ENCODE data around the gene CASP8. TPM values are rescaled to one million over a fixed set of nuclear protein-coding genes. Genes with fewer than 3 reads are reported as not detected.
"Not testable (repeated sequence)": the region's sequence is repeated elsewhere in the genome, so short reads cannot be mapped to it uniquely, and the experiment has no call there.

CASP8 gene
- total and polyA plus RNA-seq, 12 donors, result 8.2 to 55.8 (median 19.4) TPM

DNA sequence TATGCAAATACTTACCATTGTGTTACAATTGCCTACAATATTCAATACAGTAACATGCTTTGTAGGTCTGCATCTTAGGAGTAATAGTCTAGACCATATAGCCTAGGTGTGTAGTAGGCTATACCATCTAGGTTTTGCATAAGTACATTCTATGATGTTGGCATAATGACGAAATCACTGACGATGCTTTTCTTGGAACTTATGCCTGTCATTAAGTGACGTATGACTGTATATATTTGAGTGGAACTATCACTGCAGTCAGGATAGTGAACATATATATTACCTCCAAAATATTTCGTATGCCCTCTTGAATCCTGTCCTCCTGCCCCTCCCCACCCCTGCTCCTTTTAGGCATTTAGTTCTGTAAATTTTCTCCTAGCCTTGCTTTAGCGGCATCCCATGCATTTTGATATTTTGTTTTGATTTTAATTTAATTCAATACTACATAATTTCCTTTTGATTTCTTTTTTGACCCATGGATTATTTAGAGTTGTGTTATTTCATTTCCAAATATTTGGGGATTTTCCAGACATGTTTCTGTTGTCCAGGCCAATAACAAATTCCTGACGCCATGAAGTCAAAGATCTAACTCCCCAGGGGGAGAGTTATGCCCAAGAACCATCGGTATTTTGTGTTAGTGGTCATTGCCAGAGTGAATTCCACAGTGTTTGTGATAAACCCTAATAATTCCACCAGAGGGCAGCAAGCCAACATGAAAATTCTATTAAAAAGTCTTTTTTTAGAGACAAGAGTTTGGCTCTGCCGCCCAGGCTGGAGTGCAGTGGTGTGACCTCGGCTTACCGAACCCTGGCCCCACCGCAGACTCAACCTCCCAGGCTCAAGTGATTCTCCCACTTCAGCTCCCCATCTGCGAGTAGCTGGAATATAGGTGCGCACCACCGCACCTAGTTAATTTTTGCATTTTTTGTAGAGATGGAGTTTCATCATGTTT lies 24.2 kb upstream of the CASP8 start:
- peak overlapping the region in 1 of 4 donors; percentile 8 for H3K4me3 ChIP-seq
- no peaks in the 10 kb centered on the region for H3K27me3 ChIP-seq
- 20 to 25% (median 24%) methylated on average over 14 of the region's 14 CpGs for WGBS, 4 donors
- H3K4me1 ChIP-seq (replicated peaks in 1 of 2), result peaks cover 8 to 33% of the 10 kb centered on the region in 2 donors
- peak; percentile 59 to 81 (median 71) for DNase-seq
- no peaks in the 10 kb centered on the region for H3K36me3 ChIP-seq (replicated peaks in 1 of 2)
- TF ChIP-seq POLR2A (IDR thresholded peaks at IDR 0.05), result no peak
- TF ChIP-seq, protein P1, sequence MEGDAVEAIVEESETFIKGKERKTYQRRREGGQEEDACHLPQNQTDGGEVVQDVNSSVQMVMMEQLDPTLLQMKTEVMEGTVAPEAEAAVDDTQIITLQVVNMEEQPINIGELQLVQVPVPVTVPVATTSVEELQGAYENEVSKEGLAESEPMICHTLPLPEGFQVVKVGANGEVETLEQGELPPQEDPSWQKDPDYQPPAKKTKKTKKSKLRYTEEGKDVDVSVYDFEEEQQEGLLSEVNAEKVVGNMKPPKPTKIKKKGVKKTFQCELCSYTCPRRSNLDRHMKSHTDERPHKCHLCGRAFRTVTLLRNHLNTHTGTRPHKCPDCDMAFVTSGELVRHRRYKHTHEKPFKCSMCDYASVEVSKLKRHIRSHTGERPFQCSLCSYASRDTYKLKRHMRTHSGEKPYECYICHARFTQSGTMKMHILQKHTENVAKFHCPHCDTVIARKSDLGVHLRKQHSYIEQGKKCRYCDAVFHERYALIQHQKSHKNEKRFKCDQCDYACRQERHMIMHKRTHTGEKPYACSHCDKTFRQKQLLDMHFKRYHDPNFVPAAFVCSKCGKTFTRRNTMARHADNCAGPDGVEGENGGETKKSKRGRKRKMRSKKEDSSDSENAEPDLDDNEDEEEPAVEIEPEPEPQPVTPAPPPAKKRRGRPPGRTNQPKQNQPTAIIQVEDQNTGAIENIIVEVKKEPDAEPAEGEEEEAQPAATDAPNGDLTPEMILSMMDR (IDR thresholded peaks at IDR 0.05), result peak; percentile 44 to 77 (median 68)
- no peaks in the 10 kb centered on the region for H3K9me3 ChIP-seq (replicated peaks in 1 of 3)
- no peak overlapping the region for H3K27ac ChIP-seq
- intact Hi-C loops (cut with DNase I), result loop anchor here (5.0 kb wide), 1 partner anchor 126 kb away; no protein-coding TSS in a partner anchor

GRCh38 chr2:201237486-201238123 lies 22.7 kb upstream of the CASP8 start:
- WGBS, 4 donors, result 66 to 71% (median 68%) methylated on average over 7 of the region's 7 CpGs
- H3K4me1 ChIP-seq (replicated peaks in 1 of 2), result peaks cover under 1 to 25% of the 10 kb centered on the region in 2 donors
- no peaks in the 10 kb centered on the region for H3K36me3 ChIP-seq (replicated peaks in 1 of 2)

DNA sequence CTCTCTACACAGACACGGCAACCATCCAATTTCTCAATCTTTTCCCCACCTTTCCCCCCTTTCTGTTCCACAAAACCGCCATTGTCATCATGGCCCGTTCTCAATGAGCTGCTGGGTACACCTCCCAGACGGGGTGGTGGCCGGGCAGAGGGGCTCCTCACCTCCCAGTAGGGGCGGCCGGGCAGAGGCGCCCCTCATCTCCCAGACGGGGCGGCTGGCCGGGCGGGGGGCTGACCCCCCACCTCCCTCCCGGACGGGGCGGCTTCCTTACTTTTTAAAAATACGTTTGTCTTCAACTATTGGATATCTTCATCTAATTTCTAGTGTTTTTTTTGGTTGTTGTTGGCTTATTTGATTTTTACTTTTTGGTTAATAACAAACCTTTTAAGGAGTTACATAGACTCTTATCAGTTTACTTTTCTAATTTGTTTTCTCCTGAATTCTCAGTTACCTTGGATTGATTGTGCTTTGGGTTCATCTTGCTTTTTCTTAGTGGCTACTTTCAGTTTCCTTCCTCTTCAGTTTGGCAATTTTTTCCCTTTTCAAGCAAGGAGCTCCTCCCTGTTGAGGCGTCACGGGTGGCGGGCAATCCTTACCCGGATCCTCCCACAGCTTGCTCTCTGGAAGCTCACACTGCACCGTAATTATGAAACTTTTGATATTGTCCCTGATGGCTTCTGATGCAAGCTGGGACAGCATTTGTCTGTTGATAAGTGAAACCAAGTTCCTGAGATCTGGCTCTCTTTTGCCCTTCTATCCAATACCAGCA lies 21.0 kb upstream of the CASP8 start:
- peaks cover 0 to 20% of the 10 kb centered on the region in 2 donors for H3K4me1 ChIP-seq (replicated peaks in 1 of 2)
- H3K27ac ChIP-seq, result peak overlapping the region in 2 of 5 donors; percentile 37 to 45
- not testable (repeated sequence) for H3K36me3 ChIP-seq (replicated peaks in 1 of 2); H3K4me3 ChIP-seq; H3K27me3 ChIP-seq; H3K9me3 ChIP-seq (replicated peaks in 1 of 3)
- 83 to 89% (median 86%) methylated on average over 20 to 21 of the region's 21 CpGs for WGBS, 4 donors
- intact Hi-C loops (cut with DNase I), result loop anchor here (5.0 kb wide), 1 partner anchor 123 kb away; no protein-coding TSS in a partner anchor
- peak in 6 of 7 donors; percentile 47 to 76 (median 57) for DNase-seq

More at GRCh38 chr2:201237486-201238123, 22.7 kb upstream of the CASP8 start:
- intact Hi-C loops (cut with DNase I), result loop anchor here (5.0 kb wide), 1 partner anchor 125 kb away; no protein-coding TSS in a partner anchor
- peak overlapping the region in 1 of 5 donors; percentile 1 for H3K27ac ChIP-seq
- no peak overlapping the region for H3K4me3 ChIP-seq
- no peaks in the 10 kb centered on the region for H3K27me3 ChIP-seq
- no peaks in the 10 kb centered on the region for H3K9me3 ChIP-seq (replicated peaks in 1 of 3)
- TF ChIP-seq, protein P1 (IDR thresholded peaks at IDR 0.05), result no peak
- TF ChIP-seq POLR2A (IDR thresholded peaks at IDR 0.05), result no peak
- DNase-seq, result no peak

- Histone ChIP-seq H3K27ac (no peak overlapping the region), H3K4me3 (no peak overlapping the region), H3K9me3 (replicated peaks in 1 of 3) (no peaks in the 10 kb centered on the region), H3K36me3 (replicated peaks in 1 of 2) (no peaks in the 10 kb centered on the region), H3K27me3 (no peaks in the 10 kb centered on the region), H3K4me1 (replicated peaks in 1 of 2) (no peaks in the 10 kb centered on the region)
- DNase-seq, result no peak
- intact Hi-C loops (cut with DNase I), result no loop called here
- TF ChIP-seq POLR2A (IDR thresholded peaks at IDR 0.05), result no peak
- TF ChIP-seq, protein P1 (IDR thresholded peaks at IDR 0.05), result no peak
These were observed 17.6 kb upstream of the CASP8 start for GRCh38 chr2:201242571-201243277.

Measured in adrenal gland (tissue), 12 donors.